B cell (primary cell): ENCODE results near the gene ZNF527.

Source experiments
- EZH2 ChIP-seq: IDR thresholded peaks from 2 replicates; pipeline ENCODE4 v1.6.1; 2012; ENCODE audit warnings: borderline replicate concordance, low read depth, mild to moderate bottlenecking, moderate library complexity, low read length; ENCODE audit not compliant: insufficient read depth, poor library complexity, severe bottlenecking
- TF ChIP-seq, protein P1 (sequence below): fragments of 200-600 bp; IDR thresholded peaks from one replicate; pipeline ENCODE4 v1.8.0; 2022; ENCODE audit warnings: antibody characterized with exemption, mild to moderate bottlenecking

GRCh38 chr19:37334179-37335071 is 36.5 kb upstream of the ZNF527 start:
- TF ChIP-seq, protein P1, sequence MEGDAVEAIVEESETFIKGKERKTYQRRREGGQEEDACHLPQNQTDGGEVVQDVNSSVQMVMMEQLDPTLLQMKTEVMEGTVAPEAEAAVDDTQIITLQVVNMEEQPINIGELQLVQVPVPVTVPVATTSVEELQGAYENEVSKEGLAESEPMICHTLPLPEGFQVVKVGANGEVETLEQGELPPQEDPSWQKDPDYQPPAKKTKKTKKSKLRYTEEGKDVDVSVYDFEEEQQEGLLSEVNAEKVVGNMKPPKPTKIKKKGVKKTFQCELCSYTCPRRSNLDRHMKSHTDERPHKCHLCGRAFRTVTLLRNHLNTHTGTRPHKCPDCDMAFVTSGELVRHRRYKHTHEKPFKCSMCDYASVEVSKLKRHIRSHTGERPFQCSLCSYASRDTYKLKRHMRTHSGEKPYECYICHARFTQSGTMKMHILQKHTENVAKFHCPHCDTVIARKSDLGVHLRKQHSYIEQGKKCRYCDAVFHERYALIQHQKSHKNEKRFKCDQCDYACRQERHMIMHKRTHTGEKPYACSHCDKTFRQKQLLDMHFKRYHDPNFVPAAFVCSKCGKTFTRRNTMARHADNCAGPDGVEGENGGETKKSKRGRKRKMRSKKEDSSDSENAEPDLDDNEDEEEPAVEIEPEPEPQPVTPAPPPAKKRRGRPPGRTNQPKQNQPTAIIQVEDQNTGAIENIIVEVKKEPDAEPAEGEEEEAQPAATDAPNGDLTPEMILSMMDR = no peak
- TF ChIP-seq EZH2 = no peak
